ENCODE results near the gene SMARCB1.

DNA sequence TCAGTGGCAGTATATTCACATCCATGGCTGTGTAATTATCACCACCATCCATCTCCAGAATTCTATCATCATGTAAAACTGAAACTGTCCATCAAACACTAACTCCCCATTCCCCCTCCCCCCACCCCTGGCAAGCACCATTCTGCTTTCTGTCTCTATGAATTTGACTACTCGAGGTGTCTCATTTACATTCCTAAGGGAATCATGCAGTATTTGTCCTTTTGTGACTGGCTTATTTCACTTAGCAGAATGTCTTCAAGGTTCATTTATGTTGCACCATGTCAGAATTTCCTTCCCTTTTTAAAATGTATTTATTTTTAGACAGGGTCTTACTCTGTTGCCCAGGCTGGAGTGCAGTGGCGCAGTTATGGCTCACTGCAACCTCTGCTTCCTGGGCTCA lies 31.8 kb downstream of the SMARCB1 start:
- TF ChIP-seq POLR2A (IDR thresholded peaks at IDR 0.05; ENCODE audit: extremely low read depth, insufficient read length), result no peak
- TF ChIP-seq CTCF (IDR thresholded peaks at IDR 0.05; ENCODE audit: low read depth, low read length), result no peak
